Measurements from ENCODE around the gene WWOX. TPM values are rescaled to one million over a fixed set of nuclear protein-coding genes. Genes with fewer than 3 reads are reported as not detected.
"Not testable (repeated sequence)": the region's sequence is repeated elsewhere in the genome, so short reads cannot be mapped to it uniquely, and the experiment has no call there.

WWOX gene
- total RNA-seq, 4 donors from 2014 or later = 21.4 to 55.6 (median 33.2) TPM

GRCh38 chr16:79213214-79213613 lies 1113.8 kb downstream of the WWOX start:
- TF ChIP-seq CTCF (IDR thresholded peaks at IDR 0.05) = no peak
- ATAC-seq (ENCODE audit: low FRiP score) = no peak
- DNase-seq (ENCODE audit: low spot score) = no peak

GRCh38 chr16:79215289-79215688 lies 1115.8 kb downstream of the WWOX start:
- TF ChIP-seq CTCF (IDR thresholded peaks at IDR 0.05) = no peak
- DNase-seq (ENCODE audit: low spot score) (no peak), ATAC-seq (ENCODE audit: low FRiP score) (no peak)

GRCh38 chr16:79217375-79218011 lies 1118.0 kb downstream of the WWOX start:
- DNase-seq (ENCODE audit: low spot score) = no peak
- no peak for TF ChIP-seq CTCF (IDR thresholded peaks at IDR 0.05)
- ATAC-seq (ENCODE audit: low FRiP score) = no peak

GRCh38 chr16:79218351-79218750 lies 1118.9 kb downstream of the WWOX start:
- DNase-seq (ENCODE audit: low spot score) = no peak
- no peak for ATAC-seq (ENCODE audit: low FRiP score)
- no peak for TF ChIP-seq CTCF (IDR thresholded peaks at IDR 0.05)

- not testable (repeated sequence) for DNase-seq (ENCODE audit: low spot score); ATAC-seq (ENCODE audit: low FRiP score)
Observed at GRCh38 chr16:79225994-79226393, 1126.5 kb downstream of the WWOX start.

GRCh38 chr16:79229361-79229760 lies 1129.9 kb downstream of the WWOX start:
- ATAC-seq (ENCODE audit: low FRiP score) (no peak), DNase-seq (ENCODE audit: low spot score) (no peak)
- no peak for TF ChIP-seq CTCF (IDR thresholded peaks at IDR 0.05)

- ATAC-seq (ENCODE audit: low FRiP score); DNase-seq (ENCODE audit: low spot score): not testable (repeated sequence)
Observed at GRCh38 chr16:79245700-79246099, 1146.2 kb downstream of the WWOX start.

GRCh38 chr16:79247386-79247785 lies 1147.9 kb downstream of the WWOX start:
- ATAC-seq (ENCODE audit: low FRiP score) (no peak), DNase-seq (ENCODE audit: low spot score) (no peak)
- TF ChIP-seq CTCF (IDR thresholded peaks at IDR 0.05) = no peak
